ENCODE results near the gene C3AR1. TPM values are rescaled to one million over a fixed set of nuclear protein-coding genes. Genes with fewer than 3 reads are reported as not detected.
"Not testable (repeated sequence)": the region's sequence is repeated elsewhere in the genome, so short reads cannot be mapped to it uniquely, and the experiment has no call there.

C3AR1 gene
- total RNA-seq, 2 donors from 2014 or later = 1.5 to 3.4 TPM

DNA sequence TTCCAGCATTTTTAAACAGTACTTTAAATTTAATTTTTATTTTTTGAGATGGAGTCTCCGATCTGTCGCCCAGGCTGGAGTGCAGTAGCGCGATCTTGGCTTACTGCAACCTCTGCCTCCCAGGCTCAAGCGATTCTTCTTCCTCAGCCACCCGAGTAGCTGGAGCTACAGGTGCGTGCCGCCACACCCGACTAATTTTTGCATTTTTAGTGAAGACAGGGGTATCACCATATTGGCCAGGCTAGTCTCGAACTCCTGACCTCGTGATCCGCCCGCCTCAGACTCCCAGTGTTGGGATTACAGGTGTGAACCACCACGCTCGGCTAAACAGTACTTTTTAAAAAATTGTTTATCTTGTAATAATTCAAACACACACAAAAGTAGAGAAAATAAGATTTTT lies 37.9 kb downstream of the C3AR1 start:
- TF ChIP-seq POLR2A (IDR thresholded peaks at IDR 0.05) = no peak
- TF ChIP-seq, protein P1, sequence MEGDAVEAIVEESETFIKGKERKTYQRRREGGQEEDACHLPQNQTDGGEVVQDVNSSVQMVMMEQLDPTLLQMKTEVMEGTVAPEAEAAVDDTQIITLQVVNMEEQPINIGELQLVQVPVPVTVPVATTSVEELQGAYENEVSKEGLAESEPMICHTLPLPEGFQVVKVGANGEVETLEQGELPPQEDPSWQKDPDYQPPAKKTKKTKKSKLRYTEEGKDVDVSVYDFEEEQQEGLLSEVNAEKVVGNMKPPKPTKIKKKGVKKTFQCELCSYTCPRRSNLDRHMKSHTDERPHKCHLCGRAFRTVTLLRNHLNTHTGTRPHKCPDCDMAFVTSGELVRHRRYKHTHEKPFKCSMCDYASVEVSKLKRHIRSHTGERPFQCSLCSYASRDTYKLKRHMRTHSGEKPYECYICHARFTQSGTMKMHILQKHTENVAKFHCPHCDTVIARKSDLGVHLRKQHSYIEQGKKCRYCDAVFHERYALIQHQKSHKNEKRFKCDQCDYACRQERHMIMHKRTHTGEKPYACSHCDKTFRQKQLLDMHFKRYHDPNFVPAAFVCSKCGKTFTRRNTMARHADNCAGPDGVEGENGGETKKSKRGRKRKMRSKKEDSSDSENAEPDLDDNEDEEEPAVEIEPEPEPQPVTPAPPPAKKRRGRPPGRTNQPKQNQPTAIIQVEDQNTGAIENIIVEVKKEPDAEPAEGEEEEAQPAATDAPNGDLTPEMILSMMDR (IDR thresholded peaks at IDR 0.05) = no peak
- no peak for TF ChIP-seq POLR2AphosphoS5 (IDR thresholded peaks at IDR 0.05)
- no peaks in the 10 kb centered on the region for H3K4me1 ChIP-seq (replicated peaks)
- no peak overlapping the region for H3K4me3 ChIP-seq
- intact Hi-C loops (cut with DNase I) = no loop called here
- no peaks in the 10 kb centered on the region for H3K36me3 ChIP-seq
- no peak for DNase-seq (ENCODE audit: low spot score)
- no peaks in the 10 kb centered on the region for H3K9me3 ChIP-seq
- WGBS = 96% methylated on average over 15 of the region's 15 CpGs
- H3K27me3 ChIP-seq (replicated peaks; ENCODE audit: insufficient read depth) = no peaks in the 10 kb centered on the region
- H3K27ac ChIP-seq = no peak overlapping the region

DNA sequence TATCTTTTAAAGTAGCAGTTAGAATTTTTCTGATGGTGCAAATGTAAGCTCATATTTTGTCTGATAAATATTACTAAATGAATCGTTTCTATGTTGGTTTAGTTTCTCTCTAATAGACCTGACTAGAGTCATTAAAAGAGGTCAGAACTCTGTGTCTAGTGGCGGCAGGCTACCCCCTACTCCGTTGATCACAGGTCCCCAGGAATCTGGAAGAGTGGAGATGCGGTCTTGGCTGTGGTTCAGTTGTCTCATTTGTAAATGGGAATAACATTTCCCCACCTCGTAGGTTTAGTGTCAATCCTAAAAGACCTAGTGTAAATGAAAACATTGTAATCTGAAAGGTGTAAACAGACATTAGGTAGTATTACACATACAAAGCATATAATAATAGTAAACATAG lies 38.3 kb downstream of the C3AR1 start:
- Histone ChIP-seq H3K4me3 (no peak overlapping the region), H3K4me1 (replicated peaks) (no peaks in the 10 kb centered on the region), H3K36me3 (no peaks in the 10 kb centered on the region), H3K27me3 (replicated peaks; ENCODE audit: insufficient read depth) (no peaks in the 10 kb centered on the region), H3K27ac (no peak overlapping the region), H3K9me3 (no peaks in the 10 kb centered on the region)
- TF ChIP-seq POLR2A (IDR thresholded peaks at IDR 0.05) = no peak
- intact Hi-C loops (cut with DNase I) = loop anchor here (2.0 kb wide), 1 partner anchor 55 kb away; the partner anchor contains the start of gene NECAP1
- no peak for DNase-seq (ENCODE audit: low spot score)
- 75% methylated on average over 5 of the region's 5 CpGs for WGBS

DNA sequence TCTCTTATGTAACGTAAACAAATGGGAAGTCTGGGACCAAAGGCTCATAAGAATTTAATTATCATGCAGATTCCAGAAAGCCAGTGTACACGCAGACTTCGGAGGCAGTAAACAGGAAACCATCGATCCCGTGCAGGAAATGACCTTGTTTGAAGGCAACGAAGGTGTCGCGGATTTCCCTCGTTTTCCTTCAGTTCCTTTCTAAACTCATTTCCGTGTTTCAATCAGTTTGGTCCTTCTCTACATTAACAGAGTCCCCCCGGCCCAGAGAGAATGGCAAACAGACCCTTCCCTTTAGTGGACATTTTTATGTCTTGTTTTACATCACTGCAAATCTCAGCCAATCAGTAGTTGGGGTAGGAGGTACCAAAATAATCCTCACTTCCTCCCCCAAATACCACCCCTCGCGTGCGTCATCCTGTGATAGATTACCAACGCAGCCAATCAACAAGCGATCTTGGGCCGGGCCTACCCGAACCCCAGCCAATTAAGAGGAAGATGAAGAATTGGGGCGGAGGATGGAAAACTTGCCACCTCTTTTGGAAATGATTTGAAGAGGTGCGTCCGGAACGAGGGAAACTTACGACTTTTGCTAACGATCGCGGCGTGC lies 39.8 kb downstream of the C3AR1 start:
- TF ChIP-seq POLR2A (IDR thresholded peaks at IDR 0.05) = no peak
- TF ChIP-seq POLR2AphosphoS5 (IDR thresholded peaks at IDR 0.05) = peak; percentile 93
- Histone ChIP-seq H3K36me3 (no peaks in the 10 kb centered on the region), H3K4me1 (replicated peaks) (no peaks in the 10 kb centered on the region), H3K27ac (peak overlapping the region; percentile 99 to 100), H3K27me3 (replicated peaks; ENCODE audit: insufficient read depth) (no peaks in the 10 kb centered on the region), H3K4me3 (peak overlapping the region; percentile 54 to 68), H3K9me3 (no peaks in the 10 kb centered on the region)
- WGBS = under 1% methylated on average over 27 of the region's 27 CpGs
- intact Hi-C loops (cut with DNase I) = loop anchor here (2.0 kb wide), 1 partner anchor 56 kb away; the partner anchor contains the start of gene NECAP1
- peak; percentile 99 for DNase-seq (ENCODE audit: low spot score)

DNA sequence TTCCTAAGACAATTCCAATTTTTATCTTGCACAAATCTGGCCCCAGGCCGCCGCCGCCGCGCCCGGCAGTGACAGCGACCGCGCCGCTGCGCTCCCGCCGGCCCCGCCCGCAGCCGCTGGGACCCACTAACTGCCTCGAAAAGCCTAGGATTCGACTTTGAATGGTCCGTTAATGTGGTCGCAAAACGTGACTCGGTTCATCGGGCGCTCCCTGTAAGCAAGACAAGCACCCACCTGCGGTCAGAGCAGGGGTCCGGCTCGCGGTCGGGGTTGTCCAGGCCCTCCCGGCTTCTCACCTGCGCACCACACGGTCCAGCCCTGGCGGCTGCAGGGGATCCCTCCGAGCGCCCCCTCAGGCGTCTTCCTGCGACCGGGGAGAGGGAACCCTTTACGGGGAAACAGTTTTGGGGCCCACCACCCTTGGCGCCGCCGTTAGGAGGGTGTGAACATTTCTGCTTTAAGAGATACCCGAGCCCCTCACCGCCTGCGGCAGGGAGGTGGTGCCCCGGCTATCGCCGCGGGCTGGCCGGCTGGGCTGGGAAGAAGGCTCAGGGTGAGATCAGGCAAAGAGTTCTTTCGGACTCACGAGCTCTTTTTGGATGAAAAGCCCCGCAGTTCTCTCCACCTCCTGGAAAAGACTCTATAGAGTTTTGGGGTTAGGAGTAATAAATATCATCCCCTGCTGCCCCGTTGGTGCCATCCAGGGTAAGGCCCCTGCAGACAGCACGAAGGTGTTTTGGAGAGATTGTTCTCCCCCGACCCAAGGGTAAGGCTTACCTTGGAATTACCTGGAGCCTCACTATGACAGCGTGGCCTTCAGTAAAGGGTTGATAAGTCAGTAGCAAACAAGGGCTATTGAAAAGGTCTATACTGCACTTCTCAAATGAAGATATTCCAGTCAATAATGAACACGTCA lies 47.2 kb downstream of the C3AR1 start:
- TF ChIP-seq, protein P1 (IDR thresholded peaks at IDR 0.05) = no peak
- no peak for TF ChIP-seq POLR2AphosphoS5 (IDR thresholded peaks at IDR 0.05)
- no peak for TF ChIP-seq POLR2A (IDR thresholded peaks at IDR 0.05)
- H3K27me3 ChIP-seq (replicated peaks; ENCODE audit: insufficient read depth) = peaks cover 7% of the 10 kb centered on the region
- no peak for DNase-seq (ENCODE audit: low spot score)
- intact Hi-C loops (cut with DNase I) = no loop called here
- no peaks in the 10 kb centered on the region for H3K9me3 ChIP-seq
- H3K27ac ChIP-seq = no peak overlapping the region
- WGBS = 5% methylated on average over 58 of the region's 58 CpGs
- no peaks in the 10 kb centered on the region for H3K36me3 ChIP-seq
- H3K4me3 ChIP-seq = peak overlapping the region; percentile 3 to 18
- no peaks in the 10 kb centered on the region for H3K4me1 ChIP-seq (replicated peaks)

DNA sequence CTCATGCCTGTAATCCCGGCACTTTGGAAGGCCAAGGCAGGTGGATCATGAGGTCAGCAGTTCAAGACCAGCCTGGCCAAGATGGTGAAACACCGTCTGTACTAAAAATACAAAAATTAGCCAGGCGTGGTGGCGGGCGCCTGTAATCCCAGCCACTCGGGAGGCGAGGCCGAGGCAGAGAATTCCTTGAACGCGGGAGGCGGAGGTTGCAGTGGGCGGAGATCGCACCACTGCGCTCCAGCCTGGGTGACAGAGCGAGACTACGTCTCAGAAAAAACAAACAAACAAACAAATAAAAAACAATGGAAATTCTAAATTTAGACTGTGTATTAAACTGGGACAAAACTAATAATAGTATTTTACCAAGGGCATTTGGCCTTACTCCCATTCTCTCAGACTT lies 47.9 kb downstream of the C3AR1 start:
- H3K27ac ChIP-seq; H3K9me3 ChIP-seq; DNase-seq (ENCODE audit: low spot score); H3K36me3 ChIP-seq; intact Hi-C loops (cut with DNase I); H3K4me1 ChIP-seq (replicated peaks); H3K27me3 ChIP-seq (replicated peaks; ENCODE audit: insufficient read depth): not testable (repeated sequence)
- peak overlapping the region in 1 of 2 donors; percentile 18 for H3K4me3 ChIP-seq
- WGBS = 53% methylated on average over 16 of the region's 16 CpGs

DNA sequence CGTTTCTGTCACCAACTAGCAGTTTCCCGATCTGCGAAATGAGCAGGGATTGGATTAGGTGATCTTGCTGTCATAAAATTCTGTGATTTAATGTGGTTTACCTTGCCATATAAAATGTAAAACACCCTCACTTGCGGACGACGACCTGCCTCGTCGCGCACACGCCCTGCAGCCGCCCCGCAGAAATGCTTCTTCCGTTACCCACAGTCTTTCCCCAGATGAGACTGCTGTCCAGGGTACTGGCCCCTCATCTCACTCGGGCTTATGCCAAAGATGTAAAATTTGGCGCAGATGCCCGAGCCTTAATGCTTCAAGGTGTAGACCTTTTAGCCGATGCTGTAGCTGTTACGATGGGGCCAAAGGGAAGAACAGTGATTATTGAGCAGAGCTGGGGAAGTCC lies 51.3 kb downstream of the C3AR1 start:
- H3K4me1 ChIP-seq (replicated peaks) = no peaks in the 10 kb centered on the region
- no peaks in the 10 kb centered on the region for H3K36me3 ChIP-seq
- H3K4me3 ChIP-seq = no peak overlapping the region
- TF ChIP-seq POLR2A (IDR thresholded peaks at IDR 0.05) (no peak), POLR2AphosphoS5 (IDR thresholded peaks at IDR 0.05) (no peak)
- TF ChIP-seq, protein P1 (IDR thresholded peaks at IDR 0.05) = no peak
- no peak overlapping the region for H3K27ac ChIP-seq
- no peaks in the 10 kb centered on the region for H3K9me3 ChIP-seq
- peaks cover 7% of the 10 kb centered on the region for H3K27me3 ChIP-seq (replicated peaks; ENCODE audit: insufficient read depth)
- no peak for DNase-seq (ENCODE audit: low spot score)
- WGBS = 38% methylated on average over 18 of the region's 18 CpGs
- intact Hi-C loops (cut with DNase I) = no loop called here
